Epithelial cell of esophagus (primary cell): ENCODE results near the gene HGF.
A peak's percentile ranks its signal among the peaks of the same experiment; 100 is the strongest.

Source experiments
- DNase-seq: peaks from one replicate; pipeline ENCODE4 v3.0.0; 2010; ENCODE audit warnings: low read depth
- H3K4me3 ChIP-seq: 2 replicates; pipeline ENCODE4 v1.5.1; 2011; ENCODE audit warnings: mild to moderate bottlenecking, low read length, control low read depth
- TF ChIP-seq, protein P1 (sequence below): IDR thresholded peaks from 2 replicates; pipeline ENCODE4 v1.5.1; 2011; ENCODE audit warnings: low read depth, mild to moderate bottlenecking, low read length, control low read depth, inconsistent platforms; ENCODE audit not compliant: insufficient read depth; ENCODE audit errors: missing control alignments

HGF gene

DNA sequence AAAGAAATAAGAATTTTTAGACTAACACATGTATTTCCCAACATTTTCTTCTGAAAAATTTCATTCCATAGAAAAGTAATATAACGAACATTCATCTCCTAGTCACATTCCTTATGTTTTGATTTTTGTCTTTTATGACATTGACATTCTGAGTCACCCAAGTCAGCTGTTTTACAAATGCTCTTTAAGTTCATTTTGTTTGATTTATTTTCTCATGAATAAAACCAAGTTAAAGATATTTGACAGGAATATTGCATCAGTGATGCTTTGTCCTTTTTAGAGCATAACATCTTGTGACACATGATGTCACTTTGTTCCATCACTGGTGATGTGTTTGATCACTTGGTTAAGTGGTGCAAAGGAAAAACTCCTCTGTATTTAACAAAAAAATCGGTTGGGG, 48.4 kb downstream of the HGF start:
- H3K4me3 ChIP-seq = no peak overlapping the region
- DNase-seq = no peak
- TF ChIP-seq, protein P1, sequence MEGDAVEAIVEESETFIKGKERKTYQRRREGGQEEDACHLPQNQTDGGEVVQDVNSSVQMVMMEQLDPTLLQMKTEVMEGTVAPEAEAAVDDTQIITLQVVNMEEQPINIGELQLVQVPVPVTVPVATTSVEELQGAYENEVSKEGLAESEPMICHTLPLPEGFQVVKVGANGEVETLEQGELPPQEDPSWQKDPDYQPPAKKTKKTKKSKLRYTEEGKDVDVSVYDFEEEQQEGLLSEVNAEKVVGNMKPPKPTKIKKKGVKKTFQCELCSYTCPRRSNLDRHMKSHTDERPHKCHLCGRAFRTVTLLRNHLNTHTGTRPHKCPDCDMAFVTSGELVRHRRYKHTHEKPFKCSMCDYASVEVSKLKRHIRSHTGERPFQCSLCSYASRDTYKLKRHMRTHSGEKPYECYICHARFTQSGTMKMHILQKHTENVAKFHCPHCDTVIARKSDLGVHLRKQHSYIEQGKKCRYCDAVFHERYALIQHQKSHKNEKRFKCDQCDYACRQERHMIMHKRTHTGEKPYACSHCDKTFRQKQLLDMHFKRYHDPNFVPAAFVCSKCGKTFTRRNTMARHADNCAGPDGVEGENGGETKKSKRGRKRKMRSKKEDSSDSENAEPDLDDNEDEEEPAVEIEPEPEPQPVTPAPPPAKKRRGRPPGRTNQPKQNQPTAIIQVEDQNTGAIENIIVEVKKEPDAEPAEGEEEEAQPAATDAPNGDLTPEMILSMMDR = no peak

DNA sequence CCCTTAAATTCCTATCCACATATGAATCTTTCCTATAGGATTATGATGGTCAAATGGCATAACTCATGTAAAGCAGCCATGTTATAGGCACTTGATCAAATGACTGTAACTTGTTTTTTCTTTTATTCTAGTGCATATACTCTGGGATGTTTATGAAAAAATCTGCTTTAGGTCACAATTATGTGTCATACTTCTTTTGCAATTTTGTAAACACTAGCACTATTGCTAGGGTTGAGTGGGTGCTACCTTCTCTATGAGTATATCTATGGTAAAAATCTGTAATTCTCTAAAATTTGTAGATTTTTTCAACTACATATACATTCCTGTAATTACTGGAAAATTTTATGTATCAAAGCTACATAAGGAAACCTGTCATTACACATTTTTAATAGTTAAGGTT, 50.0 kb downstream of the HGF start:
- TF ChIP-seq, protein P1 = no peak
- H3K4me3 ChIP-seq = no peak overlapping the region
- DNase-seq = no peak

DNA sequence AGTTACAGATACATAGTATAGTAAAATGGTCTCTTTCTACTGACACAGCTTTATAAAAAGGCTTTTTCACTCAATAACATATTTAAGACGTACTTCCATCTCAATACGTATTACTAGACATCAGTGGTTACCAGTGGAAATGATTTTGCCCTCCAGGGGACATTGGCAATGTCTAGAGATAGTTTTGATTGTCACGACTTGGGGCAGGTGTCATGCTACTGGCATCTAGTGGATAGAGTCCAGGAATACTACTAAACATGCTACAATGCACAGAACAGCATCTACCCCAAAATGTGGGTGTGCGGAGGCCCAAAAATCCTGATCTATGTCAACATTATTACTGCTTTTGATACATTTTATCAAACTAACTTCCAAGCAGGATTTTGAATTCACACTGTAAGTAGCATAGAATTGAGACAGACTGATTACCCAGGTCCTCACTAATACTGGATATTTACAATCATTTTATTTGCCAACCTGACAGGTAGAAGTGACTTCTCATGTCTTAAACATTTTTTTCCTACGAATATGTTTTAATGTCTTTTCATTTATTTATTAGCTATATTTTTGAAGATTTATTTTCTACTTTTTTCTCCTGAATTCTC, 53.8 kb downstream of the HGF start:
- DNase-seq = peak; percentile 58
- no peak overlapping the region for H3K4me3 ChIP-seq
- TF ChIP-seq, protein P1 = peak; percentile 81

DNA sequence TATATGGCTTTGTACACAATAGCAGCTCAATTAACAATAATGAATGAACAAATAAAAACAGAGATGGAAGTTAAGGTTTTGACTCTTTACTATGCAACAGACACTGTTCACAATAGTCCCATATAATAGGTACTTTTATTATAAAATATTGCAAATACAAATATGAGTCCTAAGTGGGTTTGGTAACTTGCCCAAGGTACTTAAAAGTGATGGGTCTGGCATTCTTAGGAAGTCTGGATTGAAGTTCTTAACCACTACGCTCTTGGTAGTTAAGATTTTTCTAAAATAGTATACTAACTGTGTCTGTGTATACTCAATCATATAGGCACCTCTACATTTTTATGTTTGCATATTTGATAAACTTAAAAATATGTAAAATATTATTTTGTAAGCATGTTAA, 55.5 kb downstream of the HGF start:
- no peak overlapping the region for H3K4me3 ChIP-seq
- TF ChIP-seq, protein P1 = no peak
- DNase-seq = no peak

DNA sequence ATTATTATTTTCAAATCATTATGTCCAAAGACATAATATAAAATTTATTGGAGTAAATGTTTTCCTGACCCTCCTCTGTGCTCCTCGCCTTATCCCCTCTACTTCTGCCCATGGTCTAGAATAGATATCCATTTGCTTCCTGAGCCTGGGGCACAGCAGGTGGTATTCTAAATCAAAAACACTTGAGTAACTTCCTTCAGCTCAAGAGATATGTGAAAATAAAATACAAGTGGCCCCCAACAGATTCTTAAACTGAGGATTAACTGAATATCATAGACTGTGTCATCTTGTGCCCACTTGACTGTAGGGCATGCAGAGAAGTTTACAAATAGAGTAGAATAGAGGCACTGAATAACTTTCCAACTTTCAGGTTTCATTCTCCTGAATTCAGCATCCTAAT, 59.1 kb downstream of the HGF start:
- TF ChIP-seq, protein P1 = no peak
- DNase-seq = no peak
- no peak overlapping the region for H3K4me3 ChIP-seq

DNA sequence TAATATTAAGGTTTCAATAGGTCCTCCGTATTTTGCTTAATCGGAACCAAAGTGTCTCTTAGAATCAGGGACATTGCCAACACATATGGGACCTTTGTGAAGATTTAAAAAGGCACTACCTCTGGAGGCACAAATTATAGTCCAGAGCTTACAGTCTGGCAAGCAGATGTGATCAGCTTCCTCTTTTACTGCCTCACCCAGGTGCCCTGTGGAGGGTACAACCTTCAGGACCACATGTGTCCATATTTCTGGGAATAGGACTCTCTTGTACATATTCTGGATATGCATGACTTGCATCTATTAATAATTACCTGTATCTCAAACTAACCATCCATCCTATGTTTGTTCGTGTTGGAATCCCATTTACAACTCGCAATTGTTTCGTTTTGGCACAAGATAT, 60.0 kb downstream of the HGF start:
- H3K4me3 ChIP-seq = no peak overlapping the region
- DNase-seq = no peak
- TF ChIP-seq, protein P1 = no peak

DNA sequence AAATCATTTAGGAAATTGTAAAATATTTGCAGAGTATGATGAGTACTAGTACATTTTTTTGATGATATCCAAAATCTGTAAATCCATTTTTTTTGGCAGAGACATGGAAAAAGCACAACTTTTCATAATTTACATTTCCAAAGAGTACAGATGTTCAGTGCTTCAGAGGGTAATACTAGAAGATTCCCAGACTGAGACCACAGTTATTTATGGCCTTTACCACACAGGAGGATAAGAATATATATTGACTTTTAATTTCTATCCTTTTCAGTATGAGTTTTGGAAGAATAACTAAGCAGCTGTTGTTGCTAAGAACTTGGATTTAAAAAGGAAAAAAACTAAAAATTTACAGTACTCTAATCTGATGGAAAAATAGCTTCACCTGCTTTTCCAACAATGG, 61.9 kb downstream of the HGF start:
- H3K4me3 ChIP-seq = no peak overlapping the region
- TF ChIP-seq, protein P1 = no peak
- DNase-seq = no peak
